ENCODE measurements around the gene LRP4.

The LRP4 gene

DNA sequence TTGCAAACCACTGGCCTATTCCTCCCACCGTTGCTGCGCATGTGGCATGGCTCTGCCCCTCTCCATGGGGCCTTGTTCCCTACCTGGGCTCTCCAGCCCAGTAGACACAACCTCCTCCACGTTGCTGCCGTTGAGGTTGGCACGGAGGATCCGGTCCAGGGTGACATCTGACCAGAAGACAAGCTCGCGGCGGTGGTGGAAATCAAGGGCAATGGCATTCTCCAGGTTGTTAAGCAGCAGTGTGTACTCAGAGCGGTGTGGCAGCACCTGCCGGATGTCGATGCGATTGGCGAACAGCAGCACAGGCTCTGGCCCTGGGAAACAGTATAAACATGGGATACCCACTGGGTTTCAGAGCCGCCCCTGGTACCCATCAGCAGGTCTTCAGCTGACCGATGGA is 23.8 kb downstream of the LRP4 start:
- DNase-seq = no peak

DNA sequence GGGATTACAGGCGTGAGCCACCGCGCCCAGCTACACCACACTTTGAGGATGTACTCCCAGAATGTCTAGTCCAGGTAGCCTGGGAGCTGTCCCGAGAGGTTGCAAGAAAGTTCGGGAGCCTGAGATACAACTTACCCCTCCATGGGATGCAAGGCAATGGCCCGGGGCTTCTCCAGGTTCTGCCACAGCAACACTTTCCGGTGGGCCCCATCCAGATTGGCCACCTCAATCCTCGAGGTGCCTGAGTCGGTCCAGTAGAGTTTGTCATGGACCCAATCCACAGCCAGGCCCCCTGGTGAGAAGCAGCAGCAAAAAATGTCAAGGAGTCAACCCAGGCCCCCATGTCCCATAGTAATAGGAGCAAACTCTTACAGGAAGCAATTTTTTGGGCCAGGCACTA is 25.5 kb downstream of the LRP4 start:
- DNase-seq = no peak

DNA sequence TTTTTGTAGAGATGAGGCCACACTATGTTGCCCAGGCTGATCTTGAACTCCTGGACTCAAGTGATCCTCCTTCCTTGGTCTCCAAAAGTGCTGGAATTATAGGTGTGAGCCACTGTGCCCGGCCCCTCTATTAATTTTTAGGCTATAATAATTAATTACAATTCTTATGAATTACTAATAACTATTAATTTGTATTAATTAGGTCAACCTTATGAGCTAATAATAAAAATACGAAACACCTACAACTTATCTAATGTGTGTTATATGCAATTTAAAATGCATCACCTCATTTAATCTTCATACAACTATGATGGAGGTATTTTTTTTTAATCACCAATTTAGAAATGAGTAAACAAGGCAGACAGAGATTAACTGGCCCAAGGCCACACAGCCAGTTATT is 26.2 kb downstream of the LRP4 start:
- no peak for DNase-seq

DNA sequence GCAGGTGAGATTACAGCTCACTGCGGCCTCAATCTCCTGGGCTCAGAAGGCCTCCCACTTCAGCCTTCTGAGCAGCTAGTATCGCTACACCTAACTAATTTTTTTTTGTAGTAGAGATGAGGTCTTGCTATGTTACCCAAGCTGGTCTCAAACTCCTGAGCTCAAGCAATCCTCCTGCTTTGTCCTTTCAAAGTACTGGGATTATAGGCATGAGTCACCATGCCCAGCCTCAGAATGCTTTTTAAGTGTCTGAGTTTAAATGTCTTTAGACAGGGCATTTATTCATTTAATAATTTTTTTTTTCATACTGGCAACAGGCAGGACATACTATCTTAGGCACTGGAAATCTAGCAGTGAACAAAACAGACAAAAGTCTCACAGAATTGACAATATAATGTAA is 27.7 kb downstream of the LRP4 start:
- no peak for DNase-seq

DNA sequence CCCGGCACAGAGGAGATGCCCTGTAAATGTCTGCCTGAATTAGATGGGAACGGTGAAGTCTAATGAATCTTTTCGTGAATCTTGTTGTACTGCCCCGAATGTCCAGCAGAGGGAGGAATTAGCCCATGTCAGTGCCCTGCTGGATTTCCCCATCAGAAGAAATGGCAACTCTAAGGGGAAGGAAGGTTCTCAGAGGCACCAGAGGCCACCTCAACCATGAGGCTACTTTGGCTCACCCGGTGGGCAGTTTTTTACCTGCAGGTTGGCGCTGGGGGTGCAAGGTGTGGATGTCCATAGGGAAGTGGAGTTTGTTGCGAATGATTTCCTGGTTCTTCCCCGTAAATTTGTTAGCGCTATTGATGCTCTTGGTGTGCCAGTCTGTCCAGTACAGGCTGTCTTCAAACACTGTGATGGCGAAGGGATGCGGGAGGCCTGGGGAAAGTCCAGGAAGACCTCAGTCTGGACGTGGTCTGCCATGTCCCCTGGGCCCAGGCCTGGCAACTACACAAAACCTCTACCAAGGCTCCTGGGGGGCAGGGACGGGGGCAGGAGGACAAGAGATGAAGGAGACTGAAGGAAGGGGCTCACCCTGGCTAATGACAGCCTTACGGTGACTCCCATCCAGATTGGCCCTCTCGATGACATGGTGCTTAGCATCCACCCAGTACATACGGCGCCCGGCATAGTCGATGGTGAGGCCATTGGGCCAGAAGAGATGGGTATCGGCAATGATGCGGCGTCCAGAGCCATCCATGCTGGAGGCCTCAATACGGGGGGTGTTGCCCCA is 28.5 kb downstream of the LRP4 start:
- peak; percentile 75 to 85 for DNase-seq

DNA sequence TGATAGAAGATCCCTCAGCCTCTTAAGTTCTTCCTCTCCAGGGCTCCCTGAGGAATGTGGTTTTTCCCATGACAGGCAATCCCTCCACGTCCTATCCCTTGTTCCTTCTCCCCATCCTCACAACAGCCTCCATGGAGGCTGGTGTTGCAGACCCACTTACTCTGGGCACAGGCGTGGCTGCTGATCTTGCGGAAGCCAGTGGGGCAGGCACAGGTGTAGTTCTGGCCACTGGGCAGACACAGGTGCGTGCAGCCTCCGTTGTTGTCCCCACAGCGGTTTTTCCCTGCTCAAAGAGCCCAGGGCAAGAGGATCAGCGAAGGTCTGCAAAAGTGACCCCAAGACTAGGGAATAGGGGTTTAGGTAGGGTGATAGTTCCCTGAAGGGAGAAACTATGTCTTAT is 29.1 kb downstream of the LRP4 start:
- DNase-seq = no peak

DNA sequence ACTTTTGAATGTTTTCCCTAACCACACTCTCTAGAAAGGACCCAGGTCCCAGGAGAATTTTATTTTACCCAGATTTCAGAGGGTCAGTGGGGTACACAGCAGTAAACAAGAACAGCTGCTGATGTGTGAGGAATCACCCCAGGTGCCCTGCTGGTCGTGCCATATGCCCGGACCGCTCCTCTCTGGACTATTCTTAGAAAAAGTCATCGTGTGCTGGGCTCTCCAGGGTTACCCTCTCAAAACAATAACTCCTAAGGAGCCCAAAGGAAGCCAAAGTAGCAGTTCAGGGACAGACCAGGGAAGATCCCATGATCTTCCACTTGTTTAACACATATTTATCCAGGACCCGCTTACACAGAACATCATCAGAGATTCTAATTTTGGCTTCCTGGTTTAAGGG is 29.7 kb downstream of the LRP4 start:
- no peak for DNase-seq

DNA sequence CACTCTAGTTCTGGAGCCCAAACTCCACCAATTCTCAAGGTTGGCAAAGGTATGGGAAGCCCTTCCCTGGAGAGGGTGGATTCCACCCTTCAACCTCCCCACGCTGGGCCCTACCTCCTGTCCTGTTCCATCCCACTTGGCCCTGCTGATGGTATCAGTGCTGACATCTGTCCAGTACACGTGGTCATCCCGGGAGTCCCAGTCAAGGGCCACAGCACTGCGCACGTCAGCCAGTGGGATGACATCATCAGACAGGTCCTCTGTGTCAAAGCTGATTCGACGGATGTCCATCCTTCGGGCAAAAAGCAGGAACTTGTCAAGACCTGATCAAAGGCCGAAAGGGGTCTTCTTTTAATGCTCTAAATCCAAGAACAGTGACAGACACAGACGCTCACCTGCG is 32.1 kb downstream of the LRP4 start:
- no peak for DNase-seq

DNA sequence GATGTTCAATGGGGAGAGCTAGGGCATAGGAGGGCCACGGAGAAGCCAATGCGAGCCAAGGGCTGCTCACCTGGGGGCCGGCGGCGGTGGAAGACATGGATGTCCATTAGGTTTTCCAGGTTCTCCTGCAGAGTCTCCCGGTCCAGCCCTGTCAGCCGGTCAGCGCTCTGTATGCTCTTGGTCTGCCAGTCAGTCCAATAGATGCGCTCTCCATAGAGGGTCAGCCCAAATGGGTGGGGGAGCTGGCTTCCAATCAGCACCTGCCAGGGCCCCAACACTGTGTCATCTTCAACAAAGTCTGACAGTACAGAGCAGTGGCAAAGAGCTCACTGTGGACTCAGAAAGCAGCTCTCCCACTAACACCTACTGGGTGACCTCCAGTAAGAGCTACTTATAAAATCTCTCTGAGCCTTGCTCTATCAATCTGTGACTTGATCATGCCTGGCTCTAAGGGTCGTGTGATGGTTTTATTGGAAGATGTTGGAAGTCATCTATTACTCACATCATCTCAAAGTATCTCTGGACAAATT is 39.2 kb downstream of the LRP4 start:
- DNase-seq = no peak

DNA sequence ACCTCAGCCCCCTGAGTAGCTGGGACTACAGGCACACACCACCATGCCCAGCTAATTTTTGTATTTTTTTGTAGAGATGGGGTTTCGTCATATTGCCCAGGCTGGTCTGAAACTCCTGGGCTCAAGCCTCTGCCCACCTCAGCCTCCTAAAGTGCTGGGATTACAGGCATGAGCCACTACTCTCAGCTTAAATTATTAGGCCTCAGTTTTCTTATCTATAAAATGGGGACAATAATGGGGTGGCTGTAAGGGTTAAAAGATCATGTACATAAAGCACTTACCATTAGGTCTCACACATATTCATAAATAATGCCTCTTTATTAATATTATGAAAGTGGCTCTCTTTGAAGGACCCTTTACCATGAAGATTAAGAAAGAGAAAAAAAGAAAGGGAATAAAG is 40.8 kb downstream of the LRP4 start:
- no peak for DNase-seq

DNA sequence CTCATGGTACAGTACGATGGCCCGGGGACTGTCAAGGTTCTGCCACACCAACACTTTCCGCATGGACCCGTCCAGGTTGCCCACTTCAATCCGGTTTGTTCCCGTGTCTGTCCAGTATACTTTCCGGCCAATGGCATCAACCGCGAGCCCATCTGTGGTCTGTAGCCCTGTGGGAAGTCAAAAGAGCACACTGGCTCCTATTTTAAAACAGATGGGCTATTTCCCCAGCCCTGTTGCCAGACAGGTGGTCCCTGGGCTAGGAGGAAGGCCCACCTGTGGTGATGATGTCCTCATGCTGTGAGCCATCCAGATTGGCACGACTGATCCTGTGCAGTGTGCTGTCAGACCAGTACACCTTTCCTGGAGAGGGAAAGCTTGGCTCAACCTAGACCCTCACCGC is 41.9 kb downstream of the LRP4 start:
- no peak for DNase-seq

DNA sequence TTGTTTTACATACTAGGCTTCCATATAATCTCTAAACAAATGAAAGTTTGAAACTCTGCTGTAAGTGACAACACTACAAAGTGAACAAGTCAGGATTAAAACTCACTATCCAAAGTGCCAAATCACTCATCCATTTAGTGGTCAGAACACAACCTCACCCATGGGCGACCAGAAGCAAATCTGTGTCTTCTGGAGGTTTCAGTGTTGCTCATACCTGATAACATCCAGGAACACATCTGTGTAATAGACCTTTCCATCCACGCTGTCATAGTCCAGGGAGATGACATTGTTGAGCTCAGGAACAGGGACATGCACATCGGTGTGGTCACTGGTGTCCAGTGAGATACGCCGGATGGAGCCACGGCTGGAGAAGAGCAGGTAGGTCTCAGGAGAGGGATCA is 43.8 kb downstream of the LRP4 start:
- no peak for DNase-seq

DNA sequence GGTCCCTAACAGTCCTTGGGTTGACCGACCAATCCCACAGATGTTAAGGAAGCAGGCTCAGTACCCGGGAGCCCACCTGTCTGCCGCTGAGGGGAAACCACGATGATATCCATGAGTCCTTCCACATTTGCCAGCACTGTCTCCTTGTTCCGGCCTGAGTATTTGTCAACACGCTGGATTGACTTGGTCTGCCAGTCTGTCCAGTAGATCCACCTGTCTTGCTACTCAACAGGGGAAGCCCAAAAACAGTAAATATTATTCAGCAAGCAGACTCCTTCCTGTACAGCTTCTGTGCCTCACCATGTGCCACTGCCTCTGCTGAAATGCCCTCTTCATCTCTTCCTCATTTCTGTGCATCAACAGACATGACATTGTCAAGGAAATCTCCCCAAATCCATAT is 49.4 kb downstream of the LRP4 start:
- no peak for DNase-seq

DNA sequence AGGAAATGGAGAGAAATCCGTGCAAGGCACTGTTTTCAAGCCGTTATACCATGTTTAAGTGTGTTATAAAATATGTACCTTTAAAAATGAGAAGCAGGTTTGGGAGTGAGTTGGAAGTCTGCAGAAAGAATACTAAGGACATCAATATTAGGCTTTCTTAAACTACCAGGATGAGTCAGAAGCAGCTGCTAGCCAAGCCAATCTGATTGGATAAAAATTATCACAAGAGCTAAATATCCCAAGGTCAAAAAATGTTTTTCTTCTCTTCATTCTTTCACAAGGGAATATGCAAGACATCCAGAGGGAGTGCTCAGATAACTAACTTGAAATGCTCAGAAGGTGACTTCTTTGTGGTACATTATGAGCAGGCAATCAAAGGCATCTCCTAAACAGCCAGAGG is 53.0 kb downstream of the LRP4 start:
- DNase-seq = no peak

DNA sequence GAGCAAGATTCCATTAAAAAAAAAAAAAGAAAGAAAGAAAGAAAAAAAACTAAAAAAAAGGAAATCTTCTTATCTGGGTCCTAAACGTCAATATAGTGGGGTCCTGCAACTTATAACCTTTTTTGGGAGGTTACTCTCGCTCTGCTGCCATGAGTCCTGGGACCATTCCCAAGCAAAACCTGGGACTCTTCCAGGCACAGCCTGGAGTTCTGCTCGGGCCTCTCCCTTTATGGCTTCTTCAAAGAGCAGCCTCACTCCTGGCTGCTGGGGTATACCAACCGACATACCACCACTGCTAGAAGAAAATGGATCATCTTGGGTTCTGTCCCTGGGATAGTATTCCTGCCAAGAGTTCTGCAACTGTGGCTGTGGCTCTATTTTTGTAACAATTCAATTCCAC is 58.1 kb downstream of the LRP4 start:
- no peak for DNase-seq

DNA sequence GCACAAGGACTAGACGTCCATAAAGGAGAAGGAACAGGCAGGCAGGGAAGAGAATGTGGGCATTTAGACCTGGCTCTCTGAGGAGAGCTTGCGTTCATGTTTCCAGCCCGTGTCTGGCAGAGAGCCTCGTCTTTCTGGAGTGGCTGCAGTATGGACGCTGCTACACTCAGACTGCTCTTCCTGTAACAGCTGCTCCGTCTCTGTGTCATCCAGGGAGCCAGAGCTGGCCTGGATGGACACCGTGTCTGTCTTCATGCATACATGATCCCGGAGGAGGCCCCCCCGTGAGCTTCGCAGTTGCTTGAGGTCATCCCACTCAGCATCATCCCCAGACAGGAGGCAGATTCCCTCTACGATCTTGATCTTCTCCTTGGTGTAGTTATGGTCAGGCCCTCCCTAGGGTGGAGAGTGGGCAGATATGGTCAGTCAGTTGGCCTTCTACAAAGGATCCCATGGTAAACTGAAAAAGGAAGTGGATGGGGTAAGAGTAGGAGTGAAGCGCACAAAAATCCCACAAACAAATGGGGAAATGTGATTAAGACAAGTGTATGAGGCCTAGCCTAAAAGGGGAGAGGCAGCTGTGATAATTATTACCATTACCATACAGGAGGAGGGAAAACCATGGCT is 59.3 kb downstream of the LRP4 start:
- no peak for DNase-seq

DNA sequence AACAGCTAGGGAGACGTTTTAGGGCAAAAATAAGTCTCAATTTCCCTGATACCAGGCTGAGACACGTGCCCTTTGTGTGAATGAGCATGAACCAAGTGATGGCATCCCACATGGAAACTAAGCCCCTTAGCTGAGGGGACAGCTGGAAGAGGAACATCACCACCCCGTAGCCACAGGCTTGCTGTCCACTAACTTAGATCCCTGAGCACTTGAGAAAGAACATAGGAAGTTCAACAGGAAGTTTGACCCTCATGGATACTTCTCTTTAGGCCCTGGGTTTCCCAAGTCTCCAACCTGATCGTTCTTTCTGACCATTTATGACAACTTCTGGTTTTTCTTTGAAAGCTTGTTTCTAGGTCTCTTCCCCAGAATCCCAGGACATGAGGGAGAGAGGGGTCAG is 60.7 kb downstream of the LRP4 start:
- no peak for DNase-seq

DNA sequence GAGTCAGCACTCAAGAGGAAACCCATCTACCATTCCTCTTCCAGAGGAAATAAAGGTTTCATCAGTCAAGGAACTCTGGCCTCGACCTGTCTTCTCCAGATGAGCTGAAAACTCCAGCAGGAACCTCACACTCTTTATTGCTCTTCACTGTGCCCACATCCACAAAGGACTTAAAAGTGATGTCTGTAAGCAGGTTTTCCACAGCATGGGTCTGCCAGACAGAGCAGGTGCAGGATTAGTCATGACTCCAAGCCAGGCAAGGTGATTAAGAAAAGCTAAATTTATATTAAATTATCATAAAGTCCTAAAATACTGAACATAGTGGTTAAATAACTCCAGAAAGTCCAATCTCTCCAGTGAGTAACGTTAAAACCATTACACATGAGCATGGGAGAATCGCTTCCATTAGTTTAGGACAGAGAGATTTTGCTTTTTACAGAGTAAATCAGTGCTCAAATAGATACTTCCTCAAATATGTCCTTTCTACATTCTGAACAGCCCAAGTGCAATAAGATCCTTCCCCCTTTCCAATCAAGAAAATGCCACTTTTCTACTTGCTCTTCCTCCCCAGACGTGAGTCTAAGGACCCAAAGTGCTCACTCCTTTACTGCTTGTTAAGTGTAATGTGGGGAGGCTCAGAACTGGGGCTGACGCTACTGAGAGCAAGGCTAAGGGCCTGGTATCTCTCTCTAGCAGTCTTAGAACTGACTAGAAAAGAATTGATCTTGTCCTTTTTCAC is 61.6 kb downstream of the LRP4 start:
- DNase-seq = no peak

DNA sequence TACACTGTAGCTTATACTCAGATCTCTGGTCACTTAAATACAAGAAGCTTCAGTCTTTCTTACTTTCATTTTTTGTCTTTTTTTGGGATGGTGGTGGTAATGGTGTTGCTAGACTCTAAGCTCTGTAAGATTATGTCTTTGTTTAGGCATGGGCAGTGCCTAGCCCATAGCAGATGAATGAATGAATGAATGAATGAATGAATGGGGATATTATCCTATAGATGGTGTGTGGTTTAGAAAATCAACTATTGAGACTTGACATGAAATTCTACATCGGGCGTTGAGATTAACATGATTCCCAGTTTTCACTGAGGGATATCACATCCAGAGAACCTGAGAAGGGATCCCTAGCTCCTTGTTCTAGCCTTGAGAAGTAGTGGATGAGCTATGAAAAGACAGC is 62.5 kb downstream of the LRP4 start:
- DNase-seq = no peak

DNA sequence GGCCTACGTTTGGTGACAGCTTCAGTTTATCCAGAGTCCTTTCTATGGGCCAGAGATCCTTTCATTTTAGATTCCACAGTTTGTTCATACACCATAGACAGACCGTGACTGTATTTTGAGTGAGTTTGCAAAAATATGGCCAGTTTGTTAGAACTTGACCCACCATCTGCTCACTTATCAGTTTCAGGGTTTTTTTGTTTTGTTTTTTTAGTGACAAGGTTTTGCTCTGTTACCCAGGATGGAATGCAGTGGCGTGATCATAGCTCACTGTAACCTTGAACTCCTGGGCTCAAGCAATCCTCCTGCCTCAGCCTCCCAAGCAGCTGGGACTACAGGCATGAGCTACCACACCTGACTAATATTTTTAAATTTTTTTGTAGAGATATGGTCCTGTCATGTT is 63.2 kb downstream of the LRP4 start:
- DNase-seq = no peak

DNA sequence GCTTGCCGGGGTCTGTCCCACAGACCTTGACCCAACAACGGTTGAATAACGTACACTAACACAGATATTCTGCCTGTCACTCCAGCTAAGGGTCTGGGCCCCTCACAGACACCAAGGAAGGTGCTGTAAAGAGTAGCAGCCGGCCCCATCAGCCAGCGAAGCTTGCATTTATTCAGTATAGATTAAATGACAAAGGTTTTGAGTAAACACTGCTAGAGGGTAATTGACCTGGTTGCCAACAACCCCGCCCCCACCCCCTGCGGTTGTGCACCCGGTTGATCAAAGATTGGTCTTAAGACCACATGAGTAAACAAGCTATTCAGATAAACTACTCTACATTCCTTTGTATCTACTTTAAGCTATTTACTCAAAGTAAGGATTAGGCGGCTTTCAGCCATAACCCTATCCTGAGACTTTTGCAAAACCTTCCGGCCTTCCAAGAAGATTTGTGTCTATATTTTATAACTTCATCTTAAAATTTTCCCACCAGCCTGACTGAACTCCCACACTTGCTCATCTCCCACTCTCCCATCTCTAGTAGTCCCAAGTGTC is 67.4 kb downstream of the LRP4 start:
- DNase-seq = no peak

DNA sequence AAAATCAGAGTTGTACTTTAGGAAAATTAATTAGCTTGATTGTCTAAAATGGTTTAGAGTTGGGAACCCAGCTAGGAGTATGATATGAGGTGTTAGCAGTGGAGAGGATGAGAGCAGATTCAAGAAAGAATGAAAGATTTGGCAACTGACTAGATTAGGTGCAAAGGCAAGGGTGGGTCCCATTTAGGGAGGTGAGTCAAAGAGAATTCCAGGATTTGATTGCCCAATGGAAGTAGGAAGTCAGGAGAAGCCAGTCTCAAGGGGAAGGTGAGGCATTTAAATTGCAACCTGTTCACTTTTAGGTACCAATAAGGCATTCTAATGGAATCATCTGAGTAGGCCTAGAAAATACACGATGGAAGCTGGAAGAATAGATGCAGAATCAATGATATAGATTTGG is 68.7 kb downstream of the LRP4 start:
- no peak for DNase-seq

DNA sequence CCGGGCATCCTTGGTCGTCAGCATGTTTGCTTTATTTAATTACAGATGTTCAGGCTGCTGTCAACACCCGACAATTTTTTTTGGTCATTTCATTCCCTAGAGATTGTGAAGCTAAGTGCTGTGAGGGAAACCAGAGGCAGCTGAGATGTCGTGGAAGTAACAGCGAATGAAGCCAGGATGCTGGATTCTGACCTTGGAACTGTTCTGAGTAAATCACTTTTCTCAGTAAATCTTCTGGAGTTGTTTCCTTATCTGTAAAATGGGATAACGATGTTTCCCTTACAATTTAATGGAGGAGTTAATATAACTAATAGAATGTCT is 71.9 kb downstream of the LRP4 start:
- no peak for DNase-seq

Data from stimulated activated CD4-positive, alpha-beta T cell treated with anti-CD3 and anti-CD28 coated beads, Interleukin-2, amount 100 ng/mL, for 24 hours (primary cell).